Germinal center (tissue), 1 donor: ENCODE data around the gene PKN3.

Experiments used
- DNase-seq: peaks from one replicate; pipeline ENCODE4 v3.0.0; 2012; ENCODE audit warnings: mixed read lengths, low spot score

Gene PKN3

DNA sequence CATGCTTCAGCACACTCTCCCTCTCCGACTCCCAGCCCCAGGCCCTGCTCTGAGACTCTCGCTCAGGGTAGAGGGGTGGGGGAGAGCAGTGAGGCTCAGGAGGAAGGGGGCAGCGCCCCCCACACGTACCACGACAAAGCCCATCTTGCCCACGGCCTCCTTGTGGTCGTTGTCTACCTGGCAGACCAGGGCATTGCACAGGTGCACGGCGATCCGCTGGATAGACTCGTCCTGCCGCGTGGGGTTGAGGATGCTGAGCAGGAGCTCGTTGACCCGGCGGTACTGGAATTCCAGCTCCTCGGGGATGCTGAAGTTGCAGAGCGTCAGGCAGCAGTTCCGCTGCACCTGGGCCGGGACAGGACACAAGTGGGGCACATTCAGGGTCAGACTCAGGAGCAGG, 40.1 kb downstream of the PKN3 start:
- no peak for DNase-seq

DNA sequence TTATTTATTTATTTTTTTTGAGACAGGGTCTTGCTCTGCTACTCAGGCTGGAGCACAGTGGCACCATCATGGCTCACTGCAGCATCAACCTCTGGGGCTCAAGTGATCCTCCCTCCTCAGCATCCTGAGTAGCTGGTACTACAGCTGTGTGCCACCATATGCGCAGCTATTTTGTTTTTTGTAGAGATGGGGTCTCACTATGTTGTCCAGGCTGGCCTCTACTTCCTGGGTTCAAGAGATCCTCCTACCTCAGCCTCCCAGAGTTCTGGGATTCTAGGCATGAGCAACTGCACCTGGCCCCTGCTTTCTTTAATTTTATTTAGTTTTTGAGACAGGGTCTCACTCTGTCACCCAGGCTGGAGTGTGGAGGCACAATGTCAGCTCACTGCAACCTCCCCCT, 41.1 kb downstream of the PKN3 start:
- no peak for DNase-seq

DNA sequence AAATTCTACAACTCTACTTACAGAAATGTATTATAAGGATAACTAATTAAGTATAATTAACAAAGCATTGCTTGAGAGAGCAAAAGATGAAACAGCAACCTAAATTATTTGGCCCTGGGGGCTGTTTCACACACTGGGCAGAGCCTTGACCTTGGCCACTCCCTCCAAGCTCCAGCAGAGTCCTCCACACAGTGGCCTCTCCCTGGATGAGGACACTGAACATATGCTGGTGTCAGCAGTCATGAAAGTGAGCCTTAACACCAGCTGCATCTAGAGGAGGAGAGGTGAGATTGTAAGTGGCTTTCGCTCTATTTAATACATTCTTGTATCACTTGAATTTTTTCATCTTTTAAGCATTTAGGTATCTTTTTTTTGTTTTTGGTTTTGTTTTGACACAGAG, 44.9 kb downstream of the PKN3 start:
- no peak for DNase-seq

DNA sequence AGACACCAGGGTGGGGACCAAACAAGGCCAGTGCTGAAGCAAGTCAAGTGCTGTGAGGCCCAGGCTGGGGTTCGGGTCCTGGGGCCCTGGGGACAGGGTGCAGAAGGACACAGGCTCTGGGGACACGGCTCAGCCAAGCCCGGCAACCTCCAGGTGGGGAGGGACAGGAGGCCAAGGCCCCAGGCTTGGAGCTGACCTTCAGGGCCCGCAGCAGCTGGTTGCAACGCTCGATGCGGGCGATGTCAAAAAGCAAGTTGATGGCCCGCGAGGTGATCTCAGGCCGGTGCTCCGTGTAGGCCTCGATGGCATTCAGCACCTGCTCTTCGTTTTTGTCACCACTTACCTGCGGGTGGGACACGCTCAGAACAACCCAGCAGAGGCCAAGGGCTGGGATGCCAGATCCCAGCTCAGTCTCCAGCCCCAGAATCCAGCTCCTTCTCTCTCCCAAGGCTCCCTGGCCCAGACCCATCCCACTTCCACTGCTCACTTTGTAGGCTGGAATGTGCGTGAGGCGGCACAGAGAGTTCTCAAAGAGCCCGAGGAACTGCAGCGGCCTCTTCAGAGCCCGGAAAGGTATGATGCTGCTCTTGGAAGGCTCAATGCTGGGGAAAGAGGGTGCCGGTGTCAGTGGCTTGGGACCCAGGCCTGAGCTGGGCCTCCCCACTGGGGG, 48.8 kb downstream of the PKN3 start:
- DNase-seq, result no peak

DNA sequence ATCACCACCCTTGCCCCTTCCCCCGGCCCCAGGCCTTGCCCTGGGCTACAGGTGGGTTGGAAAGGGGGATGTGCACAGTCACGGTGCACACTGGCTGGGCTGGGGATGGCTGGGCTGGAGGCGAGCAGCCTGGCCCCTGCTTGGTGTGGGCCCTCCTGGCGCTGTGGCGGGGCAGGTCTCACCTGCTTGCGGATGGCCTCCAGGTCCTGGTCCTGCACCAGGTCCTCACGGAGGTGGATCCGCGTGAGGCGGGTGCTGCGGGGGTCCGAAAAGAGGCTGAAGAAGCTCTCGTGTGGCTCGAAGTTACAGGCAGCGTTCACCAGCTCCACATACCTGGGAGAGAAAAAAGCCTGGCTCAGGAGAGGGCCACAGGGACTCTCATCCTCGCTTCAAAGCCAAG, 51.3 kb downstream of the PKN3 start:
- no peak for DNase-seq

DNA sequence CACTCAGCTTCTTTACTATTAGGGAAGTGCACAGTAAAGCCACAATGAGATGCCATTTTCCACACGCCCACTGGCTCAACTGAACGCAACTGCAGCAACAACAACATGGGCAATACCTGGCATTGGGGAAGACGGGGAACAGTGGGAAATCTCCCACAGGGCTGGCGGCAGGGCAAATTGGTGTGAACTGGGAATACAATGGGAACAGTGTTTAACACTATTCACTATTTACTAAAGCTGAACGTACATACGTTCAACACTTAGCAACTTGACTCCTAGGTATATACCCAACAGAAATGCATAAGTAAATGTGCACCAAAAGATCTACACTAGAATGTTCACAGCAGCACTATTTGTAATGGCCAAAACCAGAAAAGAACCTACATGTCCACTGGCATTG, 55.3 kb downstream of the PKN3 start:
- DNase-seq, result no peak

DNA sequence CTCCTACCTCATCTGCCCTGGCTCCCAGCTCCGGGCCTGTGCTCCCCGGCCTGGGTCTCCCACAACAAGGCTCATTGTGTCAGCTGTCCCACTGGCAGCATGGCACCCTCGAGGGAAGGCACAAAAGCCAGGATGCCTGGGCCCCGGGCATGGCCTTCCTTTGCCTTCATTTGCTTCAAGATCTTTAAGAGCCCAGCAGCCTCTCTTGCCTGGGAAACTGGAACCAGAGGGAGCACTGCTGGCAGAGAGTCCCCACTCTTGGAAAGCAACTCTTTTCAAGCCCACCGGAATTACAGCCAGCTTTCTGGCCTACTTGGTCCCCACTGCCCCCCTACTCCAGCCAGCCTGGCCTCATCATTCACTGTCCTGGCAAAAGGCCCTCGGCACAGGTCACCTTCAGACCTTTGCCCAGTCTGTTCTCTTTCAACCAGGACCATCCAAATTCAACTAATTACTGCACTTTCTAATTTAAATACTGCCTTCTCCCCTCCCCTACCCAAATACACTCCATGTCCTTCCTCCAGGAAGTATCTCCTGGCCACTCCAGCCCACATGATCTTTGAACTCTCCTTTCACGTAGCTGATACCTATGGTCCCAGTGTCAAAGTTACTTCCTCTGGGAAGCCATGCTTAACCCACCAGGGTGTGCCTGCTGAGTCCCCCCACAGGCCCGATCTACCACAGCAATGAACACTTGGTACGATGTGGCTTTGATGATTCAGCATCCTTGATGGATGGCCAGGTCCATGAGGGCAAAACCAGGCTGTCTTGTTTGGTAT, 60.6 kb downstream of the PKN3 start:
- no peak for DNase-seq

DNA sequence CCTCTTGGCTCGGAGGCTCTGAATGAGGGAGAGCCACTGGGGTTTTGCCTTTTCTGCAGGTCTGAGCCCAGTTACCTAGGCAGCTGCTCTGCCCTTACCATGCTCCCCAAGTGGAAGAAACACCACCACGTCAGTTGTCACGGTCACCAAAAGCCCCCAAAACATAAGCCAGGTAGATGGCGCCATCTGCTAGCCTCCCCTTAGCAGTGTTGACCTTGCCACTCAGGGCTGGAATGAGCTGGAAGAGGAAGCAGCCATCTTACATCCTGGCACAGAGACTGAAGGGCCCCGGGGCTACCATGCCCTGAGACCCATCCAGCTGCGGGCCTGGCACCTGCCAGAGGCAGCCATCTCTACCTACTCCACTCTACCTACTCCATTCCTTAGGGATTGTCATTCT, 62.1 kb downstream of the PKN3 start:
- no peak for DNase-seq

DNA sequence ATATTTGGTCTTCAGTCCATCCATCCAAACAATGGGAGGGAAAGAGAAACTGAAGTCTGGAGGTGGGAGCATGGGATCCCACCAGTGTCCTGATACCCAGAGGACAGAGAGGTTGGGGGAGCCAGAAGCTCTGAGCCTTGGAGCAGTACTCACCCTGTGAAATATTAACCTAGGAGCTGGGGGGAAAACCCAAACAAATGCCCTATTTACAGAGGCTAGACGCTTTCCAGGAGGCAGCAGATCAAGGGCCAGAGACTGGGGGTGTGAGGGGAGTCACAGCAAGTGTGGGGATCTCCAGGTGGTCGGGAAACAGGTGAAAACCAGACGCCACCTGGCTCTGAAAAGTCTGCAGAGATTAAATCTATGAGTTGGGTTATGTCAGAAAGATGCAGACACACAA, 63.2 kb downstream of the PKN3 start:
- DNase-seq, result no peak

DNA sequence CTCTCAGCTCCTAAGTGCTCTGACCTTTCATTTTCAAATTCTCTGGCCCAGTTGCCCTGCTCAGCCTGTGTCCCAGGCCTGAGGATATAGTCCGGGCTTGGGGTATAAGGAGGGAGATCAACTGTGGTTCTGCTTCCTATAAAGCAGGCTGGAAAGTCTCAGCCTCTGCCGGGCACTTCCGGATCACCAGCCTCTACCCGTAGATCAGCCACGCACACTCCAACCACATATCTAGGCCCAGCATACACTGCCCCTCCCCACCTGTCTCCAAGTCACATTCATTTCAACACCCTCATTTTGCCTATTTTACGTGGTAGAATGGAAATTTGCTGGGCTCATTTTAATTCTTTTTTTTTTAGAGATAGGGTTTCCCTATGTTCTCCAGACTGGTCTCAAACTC, 66.3 kb downstream of the PKN3 start:
- DNase-seq, result no peak
